GM12878 (cell line): ENCODE measurements around the gene NUP62. TPM values are rescaled to one million over a fixed set of nuclear protein-coding genes. Genes with fewer than 3 reads are reported as not detected.

Source experiments
- ATAC-seq: fragments of 200-7000 bp; cut with Tn5 transposase; 3 replicates; pipeline ENCODE4 v1.9.1; 2020; ENCODE audit warnings: mild to moderate bottlenecking, moderate library complexity
- BruUV-seq: library from RNA; stranded (reverse); fragments of 400-500 nt; replicated peaks from 2 replicates; lab custom pipeline; 2021; lab: Mats Ljungman, UMichigan
- CTCF ChIA-PET: fragments of 300-600 bp; sonication (Branson Sonifier 250); formaldehyde crosslinking; extraction: SDS; loops from one replicate; lab custom pipeline; 2021; ENCODE audit warnings: inconsistent platforms; lab: Yijun Ruan, JAX
- POLR2A ChIA-PET: fragments of 350-600 bp; formaldehyde crosslinking; extraction: SDS; loops from one replicate; lab custom pipeline; 2021; ENCODE audit warnings: inconsistent platforms; lab: Charles Lee
- RAD21 ChIA-PET: fragments of 300-600 bp; sonication (Branson Sonifier 250); formaldehyde crosslinking; loops from one replicate; lab custom pipeline; 2023; ENCODE audit warnings: antibody characterized with exemption; ENCODE audit not compliant: unreplicated experiment; lab: Charles Lee
- SMC1A ChIA-PET: fragments of 300-600 bp; sonication (Branson Sonifier 250); formaldehyde crosslinking; loops from one replicate; lab custom pipeline; 2023; ENCODE audit not compliant: unreplicated experiment, uncharacterized antibody; lab: Charles Lee
- DNase-seq: peaks from one replicate; pipeline ENCODE4 v3.0.0-alpha.2; 2011; ENCODE audit warnings: low read depth, low spot score
- FAIRE-seq: peaks from 3 replicates; lab custom pipeline; 2011; peaks lifted over from hg19 to GRCh38; lab: Jason Lieb, UNC
- H2AFZ ChIP-seq: 2 replicates; pipeline ENCODE4 v1.6.0; 2011; ENCODE audit warnings: low read depth, low read length, control low read depth; ENCODE audit not compliant: control insufficient read depth
- H3K27ac ChIP-seq: 2 replicates; pipeline ENCODE4 v1.5.1; 2011; ENCODE audit warnings: control low read depth; ENCODE audit not compliant: control insufficient read depth, insufficient read depth
- H3K27me3 ChIP-seq, 2 experiments: replicated peaks in 1 of 2; 2 replicates each; pipeline versions ENCODE4 v1.6.0 to v1.6.1; 2011; ENCODE audit warnings: low read length in 1 of 2; ENCODE audit not compliant: control insufficient read depth in 2 of 2, insufficient read depth in 2 of 2
- H3K36me3 ChIP-seq, 2 experiments: 2 replicates each; pipeline ENCODE4 v1.5.1; 2011; ENCODE audit warnings: low read length in 1 of 2; ENCODE audit not compliant: control insufficient read depth in 2 of 2, insufficient read depth in 2 of 2
- H3K4me1 ChIP-seq: 2 replicates; pipeline ENCODE4 v1.6.1; 2011; ENCODE audit warnings: mild to moderate bottlenecking, low read length, moderate library complexity, mixed read lengths; ENCODE audit not compliant: control insufficient read depth, insufficient read depth
- H3K4me2 ChIP-seq: 2 replicates; pipeline ENCODE4 v1.6.0; 2011; ENCODE audit warnings: control low read depth; ENCODE audit not compliant: control insufficient read depth, insufficient read depth
- H3K4me3 ChIP-seq: fragments of 200-600 bp; sonication (generic); 2 replicates; pipeline ENCODE4 v1.5.1; 2016
- H3K79me2 ChIP-seq: 2 replicates; pipeline ENCODE4 v1.6.0; 2011; ENCODE audit warnings: low read length; ENCODE audit not compliant: control insufficient read depth, insufficient read depth
- H3K9ac ChIP-seq: 2 replicates; pipeline ENCODE4 v1.8.0; 2011; ENCODE audit warnings: low read length, control low read depth, mixed read lengths; ENCODE audit not compliant: control insufficient read depth, insufficient read depth
- H3K9me3 ChIP-seq: replicated peaks from 3 replicates; pipeline ENCODE4 v1.5.1; 2011; ENCODE audit warnings: mild to moderate bottlenecking, low read length; ENCODE audit not compliant: control insufficient read depth, insufficient read depth
- H4K20me1 ChIP-seq: 2 replicates; pipeline ENCODE4 v1.6.0; 2011; ENCODE audit not compliant: control insufficient read depth, insufficient read depth
- CBFB ChIP-seq: IDR thresholded peaks from 2 replicates; pipeline ENCODE4 v1.6.1; 2016; ENCODE audit warnings: antibody characterized with exemption, low read depth
- CHD1 ChIP-seq: IDR thresholded peaks from 2 replicates; pipeline ENCODE4 v1.6.1; 2012; ENCODE audit warnings: low read depth, low read length, improper control_type of control experiment
- EZH2 ChIP-seq: IDR thresholded peaks from 2 replicates; pipeline ENCODE4 v1.6.1; 2012; ENCODE audit warnings: low read depth, mild to moderate bottlenecking, control low read depth, inconsistent platforms, low read length, borderline replicate concordance; ENCODE audit not compliant: control insufficient read depth
- HSF1 ChIP-seq: fragments of 150-350 bp; IDR thresholded peaks from 2 replicates; pipeline ENCODE4 v1.6.1; 2014; ENCODE audit warnings: mild to moderate bottlenecking, low read depth, low read length
- IKZF2 ChIP-seq, 2 experiments: fragments of 450-650 bp; IDR thresholded peaks; 2 replicates each; pipeline ENCODE4 v1.6.1; 2017; ENCODE audit warnings: mild to moderate bottlenecking in 2 of 2, moderate library complexity in 2 of 2
- IRF5 ChIP-seq: fragments of 450-650 bp; IDR thresholded peaks from 2 replicates; pipeline ENCODE4 v1.6.1; 2017; ENCODE audit warnings: borderline replicate concordance
- MTA2 ChIP-seq: fragments of 450-650 bp; IDR thresholded peaks from 2 replicates; pipeline ENCODE4 v1.6.1; 2016; ENCODE audit warnings: low read depth, mild to moderate bottlenecking, moderate library complexity
- NBN ChIP-seq: fragments of 450-650 bp; IDR thresholded peaks from 2 replicates; pipeline ENCODE4 v1.6.1; 2016
- POLR2AphosphoS5 ChIP-seq: IDR thresholded peaks from 2 replicates; pipeline ENCODE4 v1.6.1; 2011; ENCODE audit warnings: mild to moderate bottlenecking, low read length, inconsistent platforms
- RBBP5 ChIP-seq: fragments of 200-600 bp; sonication (generic); conservative IDR thresholded peaks from 2 replicates; pipeline ENCODE4 v1.6.1; 2016
- RFX5 ChIP-seq: IDR thresholded peaks from 2 replicates; pipeline ENCODE4 v1.6.1; 2011; ENCODE audit warnings: low read depth, low read length, improper control_type of control experiment
- SREBF1 ChIP-seq: IDR thresholded peaks from 2 replicates; pipeline ENCODE4 v1.6.1; 2012; ENCODE audit warnings: mild to moderate bottlenecking, low read length
- WGBS: methylation state at CpG from one replicate; pipeline ENCODE4 v1.1.6; 2016; ENCODE audit warnings: low lambda C conversion rate; ENCODE audit not compliant: insufficient replicate concordance, insufficient coverage; ENCODE audit errors: missing lambda C conversion rate; 5-methylcytosine and 5-hydroxymethylcytosine counted together
- in situ Hi-C: fragments of 300-500 bp; cut with MboI; formaldehyde crosslinking; loops from 9 replicates; pipeline ENCODE4 v1.14.3; 2018; ENCODE audit warnings: mixed read lengths
- intact Hi-C: fragments of 100-400 bp; cut with micrococcal nuclease; formaldehyde crosslinking; loops from one replicate; pipeline ENCODE4 v1.14.2; 2022; ENCODE audit not compliant: unreplicated experiment
- polyA plus RNA-seq, 11 experiments: library from polyadenylated mRNA; depleted of rRNA in 4 of 11; unstranded in 6 of 11; stranded (reverse) in 5 of 11; fragments of >200 nt; fragmentation: Nextera tagmentation in 4 of 11; fragmentation: Illumina TruSeq in 1 of 11; extraction: Ambion mirVana in 4 of 11; extraction: Trizol in 1 of 11; gene quantifications; 1 replicate in 1 of 11; 2 replicates in 10 of 11; pipeline versions ENCODE4 v1.2.1 to v1.2.3, GENCODE V29; 2011 to 2016; ENCODE audit warnings: inconsistent platforms in 2 of 11, missing spikeins in 2 of 11, low read depth in 1 of 11
- total RNA-seq, 4 experiments: library from RNA; depleted of rRNA in 3 of 4; stranded (reverse); fragments of >200 nt in 3 of 4; fragmentation: Illumina TruSeq in 1 of 4; extraction: Trizol in 1 of 4; gene quantifications; 2 replicates each; pipeline versions ENCODE4 v1.2.1 to v1.2.3, GENCODE V29; 2013 to 2021

Gene NUP62
- total and polyA plus RNA-seq, 10 of the 15 experiments (the other 5 are each of a cell fraction or from before 2014, with no cell fraction given) = 19.5 to 110 (median 66.9) TPM

GRCh38 chr19:49952906-49953305 lies 23.6 kb upstream of the NUP62 start:
- CTCF ChIA-PET = no interaction called here
- SMC1A ChIA-PET = interaction anchor here (1.1 kb wide), 1 partner anchor 10 kb away, joined by 3 read pairs; no protein-coding TSS in a partner anchor
- WGBS = 74% methylated on average over 13 of the region's 13 CpGs
- FAIRE-seq (no peak), ATAC-seq (no peak), DNase-seq (no peak)
- TF ChIP-seq IRF5 (no peak), MTA2 (no peak), CBFB (no peak), EZH2 (no peak), SREBF1 (no peak), RFX5 (no peak)
- peaks cover 17% of the 10 kb centered on the region for H3K4me1 ChIP-seq
- RAD21 ChIA-PET = no interaction called here
- H3K79me2 ChIP-seq = no peaks in the 10 kb centered on the region
- no peaks in the 10 kb centered on the region; a peak in 1 of 4 replicates for H3K27me3 ChIP-seq
- H3K4me3 ChIP-seq = no peak overlapping the region
- H2AFZ ChIP-seq = no peak overlapping the region
- in situ Hi-C loops (no loop called here), intact Hi-C loops (no loop called here)
- H3K36me3 ChIP-seq = no peaks in the 10 kb centered on the region
- no TSS peak for BruUV-seq
- no peak overlapping the region for H3K9ac ChIP-seq
- POLR2A ChIA-PET = no interaction called here
- H3K27ac ChIP-seq = no peak overlapping the region
- no peaks in the 10 kb centered on the region for H3K9me3 ChIP-seq
- no peak overlapping the region for H3K4me2 ChIP-seq
- no peaks in the 10 kb centered on the region for H4K20me1 ChIP-seq

- Histone ChIP-seq H3K9ac (no peak overlapping the region), H3K4me2 (no peak overlapping the region), H4K20me1 (no peaks in the 10 kb centered on the region), H3K36me3 (no peaks in the 10 kb centered on the region), H3K79me2 (no peaks in the 10 kb centered on the region), H3K27me3 (no peaks in the 10 kb centered on the region; a peak in 1 of 4 replicates), H3K9me3 (no peaks in the 10 kb centered on the region), H3K4me3 (no peak overlapping the region), H3K4me1 (peaks cover 17% of the 10 kb centered on the region)
- no peak for ATAC-seq
- ChIA-PET RAD21 (no interaction called here), POLR2A (no interaction called here), SMC1A (interaction anchor here (1.1 kb wide), 1 partner anchor 11 kb away, joined by 3 read pairs; no protein-coding TSS in a partner anchor), CTCF (interaction anchor here (0.9 kb wide), 1 partner anchor 184 kb away, joined by 3 read pairs; no protein-coding TSS in a partner anchor)
- DNase-seq = no peak
- intact Hi-C loops = no loop called here
- no TSS peak for BruUV-seq
- FAIRE-seq = no peak
- in situ Hi-C loops = no loop called here
- TF ChIP-seq NBN = no peak
- TF ChIP-seq IKZF2 (IDR thresholded peaks at IDR 0.05) = no peak
- TF ChIP-seq CHD1 = no peak
- TF ChIP-seq HSF1 = no peak
- TF ChIP-seq SREBF1 = no peak
- no peak for TF ChIP-seq RBBP5
- no peak for TF ChIP-seq POLR2AphosphoS5
- TF ChIP-seq, all 136 proteins: peak for 0
- Histone ChIP-seq H3K27ac (no peak overlapping the region), H2AFZ (no peak overlapping the region)
Observed at GRCh38 chr19:49952479-49952836, 23.2 kb upstream of the NUP62 start.
